Lung (tissue), 12 donors: ENCODE results near the gene TNS3. TPM values are rescaled to one million over a fixed set of nuclear protein-coding genes. Genes with fewer than 3 reads are reported as not detected.
A peak's percentile ranks its signal among the peaks of the same experiment; 100 is the strongest.

ENCODE experiments used
- ATAC-seq: fragments of 200-7000 bp; cut with Tn5 transposase; one replicate; pipeline ENCODE4 v1.9.1; 2020; ENCODE audit warnings: moderate number of reproducible peaks; ENCODE audit not compliant: insufficient read depth, low FRiP score
- DNase-seq, 3 donors: peaks; one replicate each; pipeline ENCODE4 v3.0.0-alpha.2; 2013 to 2017
- H3K27ac ChIP-seq, 2 donors: one replicate each; pipeline ENCODE4 v1.5.1; 2013; ENCODE audit warnings: mild to moderate bottlenecking in 2 of 2, moderate library complexity in 2 of 2, control low read depth in 1 of 2, inconsistent platforms in 1 of 2, low read depth in 1 of 2, low read length in 1 of 2
- H3K27me3 ChIP-seq, 3 donors: one replicate each; pipeline ENCODE4 v1.5.1; 2013; ENCODE audit warnings: low read length in 2 of 3; ENCODE audit not compliant: control insufficient read depth in 3 of 3, insufficient read depth in 3 of 3
- H3K36me3 ChIP-seq, 4 donors: one replicate each; pipeline ENCODE4 v1.5.1; 2013; ENCODE audit warnings: low read length in 4 of 4, mild to moderate bottlenecking in 1 of 4, moderate library complexity in 1 of 4; ENCODE audit not compliant: control insufficient read depth in 4 of 4, insufficient read depth in 4 of 4
- H3K4me1 ChIP-seq, 5 donors: one replicate each; pipeline ENCODE4 v1.5.1; 2013; ENCODE audit warnings: low read length in 5 of 5, mild to moderate bottlenecking in 2 of 5, moderate library complexity in 1 of 5; ENCODE audit not compliant: control insufficient read depth in 5 of 5, insufficient read depth in 5 of 5
- H3K4me3 ChIP-seq: one replicate; pipeline ENCODE4 v1.5.1; 2013; ENCODE audit warnings: mild to moderate bottlenecking, control low read depth, moderate library complexity
- H3K9ac ChIP-seq, 2 donors: one replicate each; pipeline ENCODE4 v1.5.1; 2013; ENCODE audit warnings: low read length in 2 of 2, control low read depth in 1 of 2; ENCODE audit not compliant: insufficient read depth in 1 of 2
- H3K9me3 ChIP-seq, 4 donors: one replicate each; pipeline ENCODE4 v1.5.1; 2013; ENCODE audit warnings: low read length in 3 of 4, mild to moderate bottlenecking in 1 of 4, moderate library complexity in 1 of 4; ENCODE audit not compliant: control insufficient read depth in 4 of 4, insufficient read depth in 3 of 4
- CTCF ChIP-seq: IDR thresholded peaks from 2 replicates; pipeline ENCODE4 v1.5.1; 2012; ENCODE audit warnings: mild to moderate bottlenecking; ENCODE audit errors: control extremely low read depth, extremely low read depth
- WGBS, 2 donors: extraction: QIAGEN DNeasy Blood & Tissue Kit; methylation state at CpG; one replicate each; pipeline ENCODE4 v1.1.7; 2013; 5-methylcytosine and 5-hydroxymethylcytosine counted together
- polyA plus RNA-seq, 2 donors: library from polyadenylated mRNA; stranded (reverse); fragments of 200-250 nt; gene quantifications; one replicate each; pipeline ENCODE4 v1.2.1, GENCODE V29; 2013
- total RNA-seq, 2 donors: library from RNA; depleted of rRNA in 1 of 2; stranded (reverse); fragments of >200 nt in 1 of 2; gene quantifications; one replicate each; pipeline ENCODE4 v1.2.1, GENCODE V29; 2014 to 2021
- donor health status: control.
- donor health status: control.
- donor health status: Bipolar disorder and iron deficiency.
- donor health status: healthy.
- donor health status: DM: yes; HTN: yes; CAD: no.

Gene TNS3
- total and polyA plus RNA-seq, 4 donors, result 23.8 to 140 (median 85.7) TPM

GRCh38 chr7:47352394-47352968 lies 229.4 kb downstream of the TNS3 start:
- 94 to 95% methylated on average over 8 of the region's 8 CpGs for WGBS, 2 donors

GRCh38 chr7:47351233-47352154 lies 230.4 kb downstream of the TNS3 start:
- peak; percentile 47 to 77 (median 69) for DNase-seq
- ATAC-seq, result no peak
- no peak overlapping the region for H3K27ac ChIP-seq
- no peak for TF ChIP-seq CTCF
- no peak overlapping the region for H3K4me3 ChIP-seq
- H3K27me3 ChIP-seq, result no peaks in the 10 kb centered on the region
- WGBS, 2 donors, result 88% methylated on average over 20 of the region's 20 CpGs
- no peaks in the 10 kb centered on the region for H3K9me3 ChIP-seq
- H3K9ac ChIP-seq, result peak overlapping the region in 1 of 2 donors; percentile 28
- H3K36me3 ChIP-seq, result peaks cover 0 to 11% (median 5%) of the 10 kb centered on the region in 4 donors
- H3K4me1 ChIP-seq, result peaks cover 3 to 16% (median 9%) of the 10 kb centered on the region in 5 donors

More at GRCh38 chr7:47352394-47352968, 229.4 kb downstream of the TNS3 start:
- Histone ChIP-seq H3K4me1 (peaks cover 3 to 16% (median 9%) of the 10 kb centered on the region in 5 donors), H3K27me3 (no peaks in the 10 kb centered on the region), H3K9me3 (no peaks in the 10 kb centered on the region), H3K27ac (no peak overlapping the region), H3K9ac (no peak overlapping the region), H3K4me3 (no peak overlapping the region), H3K36me3 (peaks cover 0 to 11% (median 3%) of the 10 kb centered on the region in 4 donors)
- ATAC-seq, result no peak
- DNase-seq, result no peak
- TF ChIP-seq CTCF, result no peak

GRCh38 chr7:47350425-47350824 lies 231.5 kb downstream of the TNS3 start:
- no peaks in the 10 kb centered on the region for H3K27me3 ChIP-seq
- no peak for DNase-seq
- 83 to 93% methylated on average over 5 of the region's 5 CpGs for WGBS, 2 donors

More at GRCh38 chr7:47350425-47350824, 231.5 kb downstream of the TNS3 start:
- H3K27ac ChIP-seq, result no peak overlapping the region
- no peak overlapping the region for H3K4me3 ChIP-seq
- H3K36me3 ChIP-seq, result peaks cover 0 to 13% (median 10%) of the 10 kb centered on the region in 4 donors
- no peaks in the 10 kb centered on the region for H3K9me3 ChIP-seq
- H3K9ac ChIP-seq, result no peak overlapping the region
- no peak for ATAC-seq
- no peak for TF ChIP-seq CTCF
- peaks cover 3 to 16% (median 9%) of the 10 kb centered on the region in 5 donors for H3K4me1 ChIP-seq
